Measurements from ENCODE around the gene SOX6. TPM values are rescaled to one million over a fixed set of nuclear protein-coding genes. Genes with fewer than 3 reads are reported as not detected.
A peak's percentile ranks its signal among the peaks of the same experiment; 100 is the strongest.

SOX6 gene
- total and polyA plus RNA-seq, 2 of the 13 experiments (the other 11 are each of a cell fraction or from before 2014, with no cell fraction given) = 2.6 to 11.2 TPM

DNA sequence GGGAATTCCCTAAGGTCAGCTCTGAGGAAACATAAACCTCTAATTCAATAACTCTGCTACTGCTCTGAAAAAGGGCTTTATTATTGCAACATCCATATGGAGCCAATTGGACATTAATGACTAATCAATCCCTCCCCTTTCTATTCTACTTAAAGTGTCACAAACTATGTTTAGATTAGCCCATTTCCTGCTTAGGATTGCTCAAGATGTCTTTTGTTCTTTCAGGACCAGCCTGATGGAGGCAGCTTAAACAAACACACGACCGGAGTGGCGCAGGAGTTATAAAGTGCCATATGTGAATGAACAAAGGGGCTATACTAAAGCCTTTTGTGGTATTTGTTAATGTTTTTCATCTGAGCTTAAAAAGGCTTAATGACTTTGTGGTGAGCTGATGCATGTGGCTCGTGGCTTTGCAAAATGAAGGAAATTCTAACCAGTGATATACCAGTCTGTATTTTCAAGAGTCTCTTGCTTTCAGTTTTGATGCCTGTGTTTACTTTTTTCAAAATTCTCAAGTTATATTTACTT is 354.4 kb downstream of the SOX6 start (continued):
- TF ChIP-seq ATRX (CRISPR knock-in tag; IDR thresholded peaks at IDR 0.05; ENCODE audit: borderline replicate concordance) (no peak), SALL1 (CRISPR knock-in tag; IDR thresholded peaks at IDR 0.05) (peak; percentile 70; the same call in 1 of the 2 replicates), SYNCRIP (IDR thresholded peaks at IDR 0.05; ENCODE audit: insufficient read depth, low read depth, low read length) (no peak), ZNF570 (CRISPR knock-in tag; IDR thresholded peaks at IDR 0.05; ENCODE audit: borderline replicate concordance) (no peak), TBX2 (CRISPR knock-in tag; IDR thresholded peaks at IDR 0.05; ENCODE audit: borderline replicate concordance) (peak; percentile 98), TP53 (CRISPR knock-in tag; conservative IDR thresholded peaks at IDR 0.05) (no peak), AFF4 (CRISPR knock-in tag; IDR thresholded peaks at IDR 0.05) (no peak)
- TF ChIP-seq, protein P1, sequence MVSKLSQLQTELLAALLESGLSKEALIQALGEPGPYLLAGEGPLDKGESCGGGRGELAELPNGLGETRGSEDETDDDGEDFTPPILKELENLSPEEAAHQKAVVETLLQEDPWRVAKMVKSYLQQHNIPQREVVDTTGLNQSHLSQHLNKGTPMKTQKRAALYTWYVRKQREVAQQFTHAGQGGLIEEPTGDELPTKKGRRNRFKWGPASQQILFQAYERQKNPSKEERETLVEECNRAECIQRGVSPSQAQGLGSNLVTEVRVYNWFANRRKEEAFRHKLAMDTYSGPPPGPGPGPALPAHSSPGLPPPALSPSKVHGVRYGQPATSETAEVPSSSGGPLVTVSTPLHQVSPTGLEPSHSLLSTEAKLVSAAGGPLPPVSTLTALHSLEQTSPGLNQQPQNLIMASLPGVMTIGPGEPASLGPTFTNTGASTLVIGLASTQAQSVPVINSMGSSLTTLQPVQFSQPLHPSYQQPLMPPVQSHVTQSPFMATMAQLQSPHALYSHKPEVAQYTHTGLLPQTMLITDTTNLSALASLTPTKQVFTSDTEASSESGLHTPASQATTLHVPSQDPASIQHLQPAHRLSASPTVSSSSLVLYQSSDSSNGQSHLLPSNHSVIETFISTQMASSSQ (IDR thresholded peaks at IDR 0.05; ENCODE audit: low read depth) = peak; percentile 46; the same call in 1 of the 2 replicates
- TF ChIP-seq, protein P1 (CRISPR knock-in tag; IDR thresholded peaks at IDR 0.05; ENCODE audit: borderline replicate concordance) = peak; percentile 81; the same call in 1 of the 2 replicates
- TF ChIP-seq, protein P2, sequence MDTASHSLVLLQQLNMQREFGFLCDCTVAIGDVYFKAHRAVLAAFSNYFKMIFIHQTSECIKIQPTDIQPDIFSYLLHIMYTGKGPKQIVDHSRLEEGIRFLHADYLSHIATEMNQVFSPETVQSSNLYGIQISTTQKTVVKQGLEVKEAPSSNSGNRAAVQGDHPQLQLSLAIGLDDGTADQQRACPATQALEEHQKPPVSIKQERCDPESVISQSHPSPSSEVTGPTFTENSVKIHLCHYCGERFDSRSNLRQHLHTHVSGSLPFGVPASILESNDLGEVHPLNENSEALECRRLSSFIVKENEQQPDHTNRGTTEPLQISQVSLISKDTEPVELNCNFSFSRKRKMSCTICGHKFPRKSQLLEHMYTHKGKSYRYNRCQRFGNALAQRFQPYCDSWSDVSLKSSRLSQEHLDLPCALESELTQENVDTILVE (CRISPR knock-in tag; IDR thresholded peaks at IDR 0.05) = no peak; the same call in 1 of the 2 replicates
- TF ChIP-seq, protein P3, sequence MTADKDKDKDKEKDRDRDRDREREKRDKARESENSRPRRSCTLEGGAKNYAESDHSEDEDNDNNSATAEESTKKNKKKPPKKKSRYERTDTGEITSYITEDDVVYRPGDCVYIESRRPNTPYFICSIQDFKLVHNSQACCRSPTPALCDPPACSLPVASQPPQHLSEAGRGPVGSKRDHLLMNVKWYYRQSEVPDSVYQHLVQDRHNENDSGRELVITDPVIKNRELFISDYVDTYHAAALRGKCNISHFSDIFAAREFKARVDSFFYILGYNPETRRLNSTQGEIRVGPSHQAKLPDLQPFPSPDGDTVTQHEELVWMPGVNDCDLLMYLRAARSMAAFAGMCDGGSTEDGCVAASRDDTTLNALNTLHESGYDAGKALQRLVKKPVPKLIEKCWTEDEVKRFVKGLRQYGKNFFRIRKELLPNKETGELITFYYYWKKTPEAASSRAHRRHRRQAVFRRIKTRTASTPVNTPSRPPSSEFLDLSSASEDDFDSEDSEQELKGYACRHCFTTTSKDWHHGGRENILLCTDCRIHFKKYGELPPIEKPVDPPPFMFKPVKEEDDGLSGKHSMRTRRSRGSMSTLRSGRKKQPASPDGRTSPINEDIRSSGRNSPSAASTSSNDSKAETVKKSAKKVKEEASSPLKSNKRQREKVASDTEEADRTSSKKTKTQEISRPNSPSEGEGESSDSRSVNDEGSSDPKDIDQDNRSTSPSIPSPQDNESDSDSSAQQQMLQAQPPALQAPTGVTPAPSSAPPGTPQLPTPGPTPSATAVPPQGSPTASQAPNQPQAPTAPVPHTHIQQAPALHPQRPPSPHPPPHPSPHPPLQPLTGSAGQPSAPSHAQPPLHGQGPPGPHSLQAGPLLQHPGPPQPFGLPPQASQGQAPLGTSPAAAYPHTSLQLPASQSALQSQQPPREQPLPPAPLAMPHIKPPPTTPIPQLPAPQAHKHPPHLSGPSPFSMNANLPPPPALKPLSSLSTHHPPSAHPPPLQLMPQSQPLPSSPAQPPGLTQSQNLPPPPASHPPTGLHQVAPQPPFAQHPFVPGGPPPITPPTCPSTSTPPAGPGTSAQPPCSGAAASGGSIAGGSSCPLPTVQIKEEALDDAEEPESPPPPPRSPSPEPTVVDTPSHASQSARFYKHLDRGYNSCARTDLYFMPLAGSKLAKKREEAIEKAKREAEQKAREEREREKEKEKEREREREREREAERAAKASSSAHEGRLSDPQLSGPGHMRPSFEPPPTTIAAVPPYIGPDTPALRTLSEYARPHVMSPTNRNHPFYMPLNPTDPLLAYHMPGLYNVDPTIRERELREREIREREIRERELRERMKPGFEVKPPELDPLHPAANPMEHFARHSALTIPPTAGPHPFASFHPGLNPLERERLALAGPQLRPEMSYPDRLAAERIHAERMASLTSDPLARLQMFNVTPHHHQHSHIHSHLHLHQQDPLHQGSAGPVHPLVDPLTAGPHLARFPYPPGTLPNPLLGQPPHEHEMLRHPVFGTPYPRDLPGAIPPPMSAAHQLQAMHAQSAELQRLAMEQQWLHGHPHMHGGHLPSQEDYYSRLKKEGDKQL (CRISPR knock-in tag; IDR thresholded peaks at IDR 0.05; ENCODE audit: low read depth) = peak; percentile 78; the same call in 1 of the 2 replicates
